BLaER1 (cell line): ENCODE results near the gene HEBP1.

Experiments
- H3K27ac ChIP-seq: shearing (Covaris generic); formaldehyde crosslinking; 2 replicates; pipeline ENCODE4 v1.8.1; 2022
- H3K27me3 ChIP-seq: shearing (Covaris generic); formaldehyde crosslinking; 2 replicates; pipeline ENCODE4 v1.8.1; 2022
- H3K36me3 ChIP-seq: shearing (Covaris generic); formaldehyde crosslinking; 2 replicates; pipeline ENCODE4 v1.8.1; 2022
- H3K4me1 ChIP-seq: shearing (Covaris generic); formaldehyde crosslinking; 2 replicates; pipeline ENCODE4 v1.8.1; 2022
- H3K4me2 ChIP-seq: shearing (Covaris generic); formaldehyde crosslinking; 2 replicates; pipeline ENCODE4 v1.8.1; 2022
- H3K4me3 ChIP-seq: shearing (Covaris generic); formaldehyde crosslinking; 2 replicates; pipeline ENCODE4 v1.8.1; 2022
- H3K9ac ChIP-seq: shearing (Covaris generic); formaldehyde crosslinking; 2 replicates; pipeline ENCODE4 v1.8.1; 2022
- H3K9me3 ChIP-seq: shearing (Covaris generic); formaldehyde crosslinking; 2 replicates; pipeline ENCODE4 v1.8.1; 2022
- H4K20me1 ChIP-seq: shearing (Covaris generic); formaldehyde crosslinking; 2 replicates; pipeline ENCODE4 v1.8.1; 2022
- Cebpa-rat ChIP-seq: shearing (Covaris generic); IDR thresholded peaks from 2 replicates; pipeline ENCODE4 v1.8.1; 2022

The HEBP1 gene

GRCh38 chr12:12958886-12959285 lies 41.2 kb downstream of the HEBP1 start:
- Histone ChIP-seq H3K9me3 (no peaks in the 10 kb centered on the region), H3K4me3 (no peak overlapping the region), H3K4me1 (no peaks in the 10 kb centered on the region), H3K9ac (no peak overlapping the region), H3K4me2 (no peak overlapping the region), H4K20me1 (no peaks in the 10 kb centered on the region), H3K27me3 (no peaks in the 10 kb centered on the region), H3K36me3 (no peaks in the 10 kb centered on the region), H3K27ac (no peak overlapping the region)
- no peak for TF ChIP-seq Cebpa-rat

DNA sequence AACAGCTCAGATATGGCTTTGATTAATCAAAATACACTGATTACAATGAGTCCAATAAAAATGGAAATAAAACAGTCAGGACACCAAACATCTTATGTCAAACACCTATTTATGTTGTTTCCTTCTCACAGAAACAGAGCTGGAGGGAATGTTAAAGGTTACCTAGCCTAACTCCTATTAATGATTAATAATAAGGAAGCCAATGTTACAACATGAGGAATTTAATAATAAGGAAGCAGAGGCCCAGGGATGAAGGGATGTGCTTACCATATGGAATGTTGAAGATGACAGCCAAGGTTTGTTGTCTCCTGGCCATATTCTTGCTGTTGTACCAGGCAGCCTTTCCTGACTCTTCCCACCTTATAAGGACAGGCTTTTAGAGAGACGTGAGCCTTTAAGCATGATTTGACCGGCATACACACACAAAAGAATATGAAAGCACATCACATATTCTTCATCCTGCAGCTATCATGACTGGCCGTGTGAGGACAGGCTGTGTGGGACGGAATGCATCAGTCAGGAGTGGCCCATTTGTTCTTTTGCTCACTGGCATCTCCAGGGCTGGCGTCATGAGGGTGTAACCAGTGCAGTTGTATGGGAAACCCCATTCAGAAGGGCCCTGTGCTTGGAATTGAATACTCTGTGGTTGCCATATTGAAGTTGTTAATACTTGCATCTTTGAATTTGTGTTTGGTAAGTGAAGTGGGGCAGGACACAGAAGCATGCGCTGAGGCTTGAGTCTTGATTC lies 45.0 kb downstream of the HEBP1 start:
- no peaks in the 10 kb centered on the region for H3K36me3 ChIP-seq
- H3K4me2 ChIP-seq, result no peak overlapping the region
- no peaks in the 10 kb centered on the region for H3K27me3 ChIP-seq
- no peak overlapping the region for H3K4me3 ChIP-seq
- no peaks in the 10 kb centered on the region; the same call in 1 of the 2 replicates for H3K9me3 ChIP-seq
- no peak overlapping the region for H3K27ac ChIP-seq
- no peaks in the 10 kb centered on the region for H3K4me1 ChIP-seq
- no peak for TF ChIP-seq Cebpa-rat
- no peak overlapping the region for H3K9ac ChIP-seq
- H4K20me1 ChIP-seq, result no peaks in the 10 kb centered on the region

GRCh38 chr12:12954356-12954755 lies 45.7 kb downstream of the HEBP1 start:
- Histone ChIP-seq H4K20me1 (no peaks in the 10 kb centered on the region), H3K9ac (no peak overlapping the region), H3K4me1 (no peaks in the 10 kb centered on the region), H3K4me2 (no peak overlapping the region), H3K9me3 (no peaks in the 10 kb centered on the region; the same call in 1 of the 2 replicates), H3K36me3 (no peaks in the 10 kb centered on the region), H3K4me3 (no peak overlapping the region), H3K27me3 (no peaks in the 10 kb centered on the region), H3K27ac (no peak overlapping the region)
- TF ChIP-seq Cebpa-rat, result no peak

DNA sequence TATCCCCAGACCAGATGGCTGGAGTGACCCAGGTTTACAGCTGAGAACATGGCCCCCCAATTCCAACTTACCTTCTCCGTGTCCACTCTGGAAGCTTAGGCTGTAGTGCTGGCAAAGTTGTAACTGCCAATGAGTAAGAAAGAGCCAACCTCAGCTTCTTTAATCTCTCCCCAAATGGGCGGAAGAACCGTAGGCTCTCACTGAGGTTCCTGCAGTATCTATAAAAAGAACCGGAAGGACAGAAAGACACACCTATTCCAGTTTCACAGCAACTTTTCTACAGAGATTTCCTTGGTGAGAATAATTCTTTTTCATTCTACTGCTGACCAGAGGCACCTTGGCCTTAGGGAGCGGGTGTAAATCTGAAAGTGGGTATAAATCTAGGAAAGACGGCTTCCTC lies 48.0 kb downstream of the HEBP1 start, which contains the start of gene GPRC5D:
GPRC5D (minus strand) TSS at position 135 of the 400 bp plus-strand sequence. CDS start 1,786 bp downstream, outside the sequence.
- no peaks in the 10 kb centered on the region for H4K20me1 ChIP-seq
- no peak within 1 kb of the TSS for H3K9ac ChIP-seq
- H3K4me3 ChIP-seq, result no peak within 1 kb of the TSS
- H3K9me3 ChIP-seq, result no peaks in the 10 kb centered on the region; the same call in 1 of the 2 replicates
- no peak within 1 kb of the TSS for H3K4me2 ChIP-seq
- H3K4me1 ChIP-seq, result no peaks in the 10 kb centered on the region
- no peak within 1 kb of the TSS for H3K27ac ChIP-seq
- no peaks in the 10 kb centered on the region for H3K36me3 ChIP-seq
- TF ChIP-seq Cebpa-rat, result no peak
- no peaks in the 10 kb centered on the region for H3K27me3 ChIP-seq

GRCh38 chr12:12951504-12951903 lies 48.6 kb downstream of the HEBP1 start:
- H3K4me1 ChIP-seq, result no peaks in the 10 kb centered on the region
- no peak overlapping the region for H3K4me2 ChIP-seq
- H3K27ac ChIP-seq, result no peak overlapping the region
- H3K9me3 ChIP-seq, result no peaks in the 10 kb centered on the region; the same call in 1 of the 2 replicates
- H3K4me3 ChIP-seq, result no peak overlapping the region
- H3K27me3 ChIP-seq, result no peaks in the 10 kb centered on the region
- H3K9ac ChIP-seq, result no peak overlapping the region
- no peaks in the 10 kb centered on the region for H3K36me3 ChIP-seq
- no peaks in the 10 kb centered on the region for H4K20me1 ChIP-seq
- no peak for TF ChIP-seq Cebpa-rat

GRCh38 chr12:12947902-12948301 lies 52.2 kb downstream of the HEBP1 start:
- TF ChIP-seq Cebpa-rat, result no peak
- H3K27ac ChIP-seq, result no peak overlapping the region
- no peaks in the 10 kb centered on the region for H3K4me1 ChIP-seq
- no peak overlapping the region for H3K4me3 ChIP-seq
- H3K9ac ChIP-seq, result no peak overlapping the region
- H3K4me2 ChIP-seq, result no peak overlapping the region
- H3K9me3 ChIP-seq, result no peaks in the 10 kb centered on the region
- no peaks in the 10 kb centered on the region for H4K20me1 ChIP-seq
- H3K36me3 ChIP-seq, result no peaks in the 10 kb centered on the region
- no peaks in the 10 kb centered on the region for H3K27me3 ChIP-seq

DNA sequence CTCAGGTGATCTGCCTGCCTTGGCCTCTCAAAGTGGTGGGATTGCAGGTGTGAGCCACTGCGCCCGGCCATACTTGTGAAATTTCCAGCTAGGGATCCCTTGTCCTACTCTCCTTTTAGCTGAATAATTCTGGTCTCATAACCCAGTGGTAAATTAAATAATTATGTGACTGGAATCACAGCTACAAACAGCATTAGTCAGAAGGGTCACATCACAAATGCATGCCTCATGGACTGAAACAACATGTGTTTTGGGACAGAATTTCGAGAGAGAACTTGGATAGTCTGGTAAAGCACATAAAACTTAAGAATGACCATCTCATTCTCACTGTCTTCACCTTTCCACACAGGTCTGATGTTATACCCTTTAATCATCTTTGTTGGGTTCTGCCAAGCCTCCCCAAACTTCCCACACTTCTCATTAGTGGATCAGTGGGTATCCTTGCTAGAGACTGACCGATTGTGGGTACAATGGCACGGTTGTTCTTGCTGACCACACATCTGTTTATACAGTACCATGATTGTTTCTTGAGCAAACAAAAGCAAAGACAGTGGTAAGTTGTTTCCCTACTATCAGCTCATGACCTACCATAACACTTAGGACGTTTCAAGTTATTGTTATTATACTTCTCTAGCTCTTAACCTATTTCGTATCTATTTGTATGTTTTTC lies 53.2 kb downstream of the HEBP1 start:
- Histone ChIP-seq H3K9ac (no peak overlapping the region), H3K4me3 (no peak overlapping the region), H3K27ac (no peak overlapping the region), H4K20me1 (no peaks in the 10 kb centered on the region), H3K4me1 (no peaks in the 10 kb centered on the region), H3K4me2 (no peak overlapping the region), H3K9me3 (no peaks in the 10 kb centered on the region), H3K27me3 (no peaks in the 10 kb centered on the region), H3K36me3 (no peaks in the 10 kb centered on the region)
- TF ChIP-seq Cebpa-rat, result no peak

- no peaks in the 10 kb centered on the region for H3K27me3 ChIP-seq
- H4K20me1 ChIP-seq, result no peaks in the 10 kb centered on the region
- no peak for TF ChIP-seq Cebpa-rat
- H3K4me2 ChIP-seq, result no peak overlapping the region
- no peaks in the 10 kb centered on the region for H3K9me3 ChIP-seq
- H3K27ac ChIP-seq, result no peak overlapping the region
- H3K36me3 ChIP-seq, result no peaks in the 10 kb centered on the region
- H3K9ac ChIP-seq, result no peak overlapping the region
- H3K4me1 ChIP-seq, result no peaks in the 10 kb centered on the region
- H3K4me3 ChIP-seq, result no peak overlapping the region
These were observed 54.5 kb downstream of the HEBP1 start for GRCh38 chr12:12945591-12945990.

GRCh38 chr12:12943586-12944260 lies 56.3 kb downstream of the HEBP1 start:
- no peak overlapping the region for H3K4me2 ChIP-seq
- no peak for TF ChIP-seq Cebpa-rat
- H3K9me3 ChIP-seq, result no peaks in the 10 kb centered on the region
- H3K27ac ChIP-seq, result no peak overlapping the region
- no peaks in the 10 kb centered on the region for H4K20me1 ChIP-seq
- H3K4me1 ChIP-seq, result no peaks in the 10 kb centered on the region
- H3K9ac ChIP-seq, result no peak overlapping the region
- H3K27me3 ChIP-seq, result no peaks in the 10 kb centered on the region
- no peak overlapping the region for H3K4me3 ChIP-seq
- no peaks in the 10 kb centered on the region for H3K36me3 ChIP-seq
